GM12878 (cell line): ENCODE measurements around the gene PLCG2. TPM values are rescaled to one million over a fixed set of nuclear protein-coding genes. Genes with fewer than 3 reads are reported as not detected.

Experiments
- ATAC-seq: fragments of 200-7000 bp; cut with Tn5 transposase; 3 replicates; pipeline ENCODE4 v1.9.1; 2020; ENCODE audit warnings: mild to moderate bottlenecking, moderate library complexity
- BruUV-seq: library from RNA; stranded (reverse); fragments of 400-500 nt; replicated peaks from 2 replicates; lab custom pipeline; 2021; lab: Mats Ljungman, UMichigan
- CTCF ChIA-PET: fragments of 300-600 bp; sonication (Branson Sonifier 250); formaldehyde crosslinking; extraction: SDS; loops from one replicate; lab custom pipeline; 2021; ENCODE audit warnings: inconsistent platforms; lab: Yijun Ruan, JAX
- POLR2A ChIA-PET: fragments of 350-600 bp; formaldehyde crosslinking; extraction: SDS; loops from one replicate; lab custom pipeline; 2021; ENCODE audit warnings: inconsistent platforms; lab: Charles Lee
- RAD21 ChIA-PET: fragments of 300-600 bp; sonication (Branson Sonifier 250); formaldehyde crosslinking; loops from one replicate; lab custom pipeline; 2023; ENCODE audit warnings: antibody characterized with exemption; ENCODE audit not compliant: unreplicated experiment; lab: Charles Lee
- SMC1A ChIA-PET: fragments of 300-600 bp; sonication (Branson Sonifier 250); formaldehyde crosslinking; loops from one replicate; lab custom pipeline; 2023; ENCODE audit not compliant: unreplicated experiment, uncharacterized antibody; lab: Charles Lee
- DNase-seq: peaks from one replicate; pipeline ENCODE4 v3.0.0-alpha.2; 2011; ENCODE audit warnings: low read depth, low spot score
- FAIRE-seq: peaks from 3 replicates; lab custom pipeline; 2011; peaks lifted over from hg19 to GRCh38; lab: Jason Lieb, UNC
- H2AFZ ChIP-seq: 2 replicates; pipeline ENCODE4 v1.6.0; 2011; ENCODE audit warnings: low read depth, low read length, control low read depth; ENCODE audit not compliant: control insufficient read depth
- H3K27ac ChIP-seq: 2 replicates; pipeline ENCODE4 v1.5.1; 2011; ENCODE audit warnings: control low read depth; ENCODE audit not compliant: control insufficient read depth, insufficient read depth
- H3K27me3 ChIP-seq, 2 experiments: replicated peaks in 1 of 2; 2 replicates each; pipeline versions ENCODE4 v1.6.0 to v1.6.1; 2011; ENCODE audit warnings: low read length in 1 of 2; ENCODE audit not compliant: control insufficient read depth in 2 of 2, insufficient read depth in 2 of 2
- H3K36me3 ChIP-seq, 2 experiments: 2 replicates each; pipeline ENCODE4 v1.5.1; 2011; ENCODE audit warnings: low read length in 1 of 2; ENCODE audit not compliant: control insufficient read depth in 2 of 2, insufficient read depth in 2 of 2
- H3K4me1 ChIP-seq: 2 replicates; pipeline ENCODE4 v1.6.1; 2011; ENCODE audit warnings: mild to moderate bottlenecking, low read length, moderate library complexity, mixed read lengths; ENCODE audit not compliant: control insufficient read depth, insufficient read depth
- H3K4me2 ChIP-seq: 2 replicates; pipeline ENCODE4 v1.6.0; 2011; ENCODE audit warnings: control low read depth; ENCODE audit not compliant: control insufficient read depth, insufficient read depth
- H3K4me3 ChIP-seq: fragments of 200-600 bp; sonication (generic); 2 replicates; pipeline ENCODE4 v1.5.1; 2016
- H3K79me2 ChIP-seq: 2 replicates; pipeline ENCODE4 v1.6.0; 2011; ENCODE audit warnings: low read length; ENCODE audit not compliant: control insufficient read depth, insufficient read depth
- H3K9ac ChIP-seq: 2 replicates; pipeline ENCODE4 v1.8.0; 2011; ENCODE audit warnings: low read length, control low read depth, mixed read lengths; ENCODE audit not compliant: control insufficient read depth, insufficient read depth
- H3K9me3 ChIP-seq: replicated peaks from 3 replicates; pipeline ENCODE4 v1.5.1; 2011; ENCODE audit warnings: mild to moderate bottlenecking, low read length; ENCODE audit not compliant: control insufficient read depth, insufficient read depth
- H4K20me1 ChIP-seq: 2 replicates; pipeline ENCODE4 v1.6.0; 2011; ENCODE audit not compliant: control insufficient read depth, insufficient read depth
- CBX3 ChIP-seq: fragments of 200-600 bp; sonication (generic); IDR thresholded peaks from 2 replicates; pipeline ENCODE4 v1.6.1; 2016; ENCODE audit warnings: low read depth, borderline replicate concordance
- CHD2 ChIP-seq: IDR thresholded peaks from 2 replicates; pipeline ENCODE4 v1.6.1; 2011; ENCODE audit warnings: low read depth, low read length, improper control_type of control experiment, borderline replicate concordance
- HDAC6 ChIP-seq: fragments of 200-600 bp; sonication (generic); IDR thresholded peaks from one replicate; pipeline ENCODE4 v1.8.0; 2017; ENCODE audit warnings: antibody characterized with exemption; ENCODE audit not compliant: unreplicated experiment
- IRF5 ChIP-seq: fragments of 450-650 bp; IDR thresholded peaks from 2 replicates; pipeline ENCODE4 v1.6.1; 2017; ENCODE audit warnings: borderline replicate concordance
- NRF1 ChIP-seq: conservative IDR thresholded peaks from 2 replicates; pipeline ENCODE4 v1.6.1; 2011; ENCODE audit warnings: mild to moderate bottlenecking, low read depth, low read length, improper control_type of control experiment
- PAX5 ChIP-seq: IDR thresholded peaks from 2 replicates; pipeline ENCODE4 v1.6.1; 2011; ENCODE audit warnings: low read depth, low read length, borderline replicate concordance
- RB1 ChIP-seq: fragments of 450-650 bp; formaldehyde crosslinking; IDR thresholded peaks from 2 replicates; pipeline ENCODE4 v1.6.1; 2017; ENCODE audit warnings: mild to moderate bottlenecking, borderline replicate concordance
- SMC3 ChIP-seq: IDR thresholded peaks from 2 replicates; pipeline ENCODE4 v1.6.1; 2011; ENCODE audit warnings: low read length, improper control_type of control experiment, borderline replicate concordance
- TCF12 ChIP-seq: IDR thresholded peaks from 2 replicates; pipeline ENCODE4 v1.6.1; 2011; ENCODE audit warnings: low read depth, mild to moderate bottlenecking, low read length
- TCF7 ChIP-seq: IDR thresholded peaks from 2 replicates; pipeline ENCODE4 v1.6.1; 2014; ENCODE audit warnings: antibody characterized with exemption, borderline replicate concordance
- USF1 ChIP-seq: IDR thresholded peaks from 2 replicates; pipeline ENCODE4 v1.6.1; 2011; ENCODE audit warnings: borderline replicate concordance, low read depth, mild to moderate bottlenecking, moderate library complexity, mixed read lengths, low read length; ENCODE audit not compliant: insufficient read depth; ENCODE audit errors: extremely low read length
- ZBED1 ChIP-seq: IDR thresholded peaks from 2 replicates; pipeline ENCODE4 v1.6.1; 2016; ENCODE audit warnings: borderline replicate concordance
- WGBS: methylation state at CpG from one replicate; pipeline ENCODE4 v1.1.6; 2016; ENCODE audit warnings: low lambda C conversion rate; ENCODE audit not compliant: insufficient replicate concordance, insufficient coverage; ENCODE audit errors: missing lambda C conversion rate; 5-methylcytosine and 5-hydroxymethylcytosine counted together
- in situ Hi-C: fragments of 300-500 bp; cut with MboI; formaldehyde crosslinking; loops from 9 replicates; pipeline ENCODE4 v1.14.3; 2018; ENCODE audit warnings: mixed read lengths
- intact Hi-C: fragments of 100-400 bp; cut with micrococcal nuclease; formaldehyde crosslinking; loops from one replicate; pipeline ENCODE4 v1.14.2; 2022; ENCODE audit not compliant: unreplicated experiment
- polyA plus RNA-seq, 11 experiments: library from polyadenylated mRNA; depleted of rRNA in 4 of 11; unstranded in 6 of 11; stranded (reverse) in 5 of 11; fragments of >200 nt; fragmentation: Nextera tagmentation in 4 of 11; fragmentation: Illumina TruSeq in 1 of 11; extraction: Ambion mirVana in 4 of 11; extraction: Trizol in 1 of 11; gene quantifications; 1 replicate in 1 of 11; 2 replicates in 10 of 11; pipeline versions ENCODE4 v1.2.1 to v1.2.3, GENCODE V29; 2011 to 2016; ENCODE audit warnings: inconsistent platforms in 2 of 11, missing spikeins in 2 of 11, low read depth in 1 of 11
- total RNA-seq, 4 experiments: library from RNA; depleted of rRNA in 3 of 4; stranded (reverse); fragments of >200 nt in 3 of 4; fragmentation: Illumina TruSeq in 1 of 4; extraction: Trizol in 1 of 4; gene quantifications; 2 replicates each; pipeline versions ENCODE4 v1.2.1 to v1.2.3, GENCODE V29; 2013 to 2021
- TF ChIP-seq, protein P1 (sequence below): IDR thresholded peaks from 2 replicates; pipeline ENCODE4 v1.6.1; 2011; ENCODE audit warnings: mild to moderate bottlenecking, low read depth, low read length, moderate library complexity; ENCODE audit not compliant: insufficient replicate concordance
- TF ChIP-seq, protein P2 (sequence below): IDR thresholded peaks from 2 replicates; pipeline ENCODE4 v1.6.1; 2012; ENCODE audit warnings: low read depth, low read length, improper control_type of control experiment

PLCG2 gene
- total and polyA plus RNA-seq, 10 of the 15 experiments (the other 5 are each of a cell fraction or from before 2014, with no cell fraction given), result 47.6 to 256 (median 149) TPM

DNA sequence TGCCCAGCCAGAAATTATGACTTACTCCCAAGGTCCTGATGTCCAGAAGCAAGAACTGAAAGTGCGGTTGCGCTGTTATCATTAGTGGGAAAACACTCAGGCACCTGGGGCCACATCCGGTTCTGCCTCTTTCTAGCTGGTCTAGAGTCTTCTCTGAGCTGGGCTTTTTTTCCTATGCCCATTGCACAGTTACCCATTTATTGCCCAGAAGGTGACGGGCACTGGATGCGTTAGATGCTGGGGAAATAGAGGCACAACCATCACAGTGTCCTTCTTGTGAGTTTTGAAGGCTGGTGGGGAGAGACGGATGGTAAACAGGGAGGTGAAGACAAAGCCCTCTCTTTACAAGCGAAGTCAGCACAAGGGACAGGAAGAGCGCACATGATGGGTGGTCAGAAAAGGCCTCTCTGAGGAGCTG, 37.7 kb downstream of the PLCG2 start (continued):
- TF ChIP-seq, protein P1, sequence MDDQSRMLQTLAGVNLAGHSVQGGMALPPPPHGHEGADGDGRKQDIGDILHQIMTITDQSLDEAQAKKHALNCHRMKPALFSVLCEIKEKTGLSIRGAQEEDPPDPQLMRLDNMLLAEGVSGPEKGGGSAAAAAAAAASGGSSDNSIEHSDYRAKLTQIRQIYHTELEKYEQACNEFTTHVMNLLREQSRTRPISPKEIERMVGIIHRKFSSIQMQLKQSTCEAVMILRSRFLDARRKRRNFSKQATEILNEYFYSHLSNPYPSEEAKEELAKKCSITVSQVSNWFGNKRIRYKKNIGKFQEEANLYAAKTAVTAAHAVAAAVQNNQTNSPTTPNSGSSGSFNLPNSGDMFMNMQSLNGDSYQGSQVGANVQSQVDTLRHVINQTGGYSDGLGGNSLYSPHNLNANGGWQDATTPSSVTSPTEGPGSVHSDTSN, result peak; percentile 3
- TF ChIP-seq IRF5, result no peak

GRCh38 chr16:81817296-81817695, 38.2 kb downstream of the PLCG2 start:
- no TSS peak for BruUV-seq
- H3K79me2 ChIP-seq, result peaks cover 97% of the 10 kb centered on the region
- no peaks in the 10 kb centered on the region for H3K27me3 ChIP-seq
- H3K4me1 ChIP-seq, result peaks cover 81% of the 10 kb centered on the region
- H3K9me3 ChIP-seq, result peaks cover 2% of the 10 kb centered on the region; the same call in 1 of the 3 replicates
- FAIRE-seq (no peak), ATAC-seq (peak; percentile 47), DNase-seq (no peak)
- WGBS, result 2% methylated on average over 8 of the region's 8 CpGs
- in situ Hi-C loops, result no loop called here
- CTCF ChIA-PET, result interaction anchor here (0.8 to 4.3 kb wide), 17 partner anchors 8 to 77 kb away, joined by 3 to 40 read pairs (median 5); no protein-coding TSS in a partner anchor
- H2AFZ ChIP-seq, result no peak overlapping the region
- intact Hi-C loops, result loop anchor here (1.0 to 10.0 kb wide), 4 partner anchors 19 to 332 kb away; no protein-coding TSS in a partner anchor
- POLR2A ChIA-PET, result interaction anchor here (0.9 to 4.1 kb wide), 15 partner anchors 8 to 337 kb away, joined by 3 to 46 read pairs (median 8); partner anchors contain the start of gene PLCG2
- RAD21 ChIA-PET, result interaction anchor here (0.7 to 5.8 kb wide), 25 partner anchors 8 to 336 kb away, joined by 3 to 67 read pairs (median 11); partner anchors contain the start of gene PLCG2
- peak overlapping the region; percentile 35; the same call in 1 of the 2 replicates for H3K4me3 ChIP-seq
- H3K4me2 ChIP-seq, result peak overlapping the region; percentile 92
- peak overlapping the region; percentile 98 for H3K27ac ChIP-seq
- peak overlapping the region; percentile 84 for H3K9ac ChIP-seq
- H3K36me3 ChIP-seq, result peaks cover 4% of the 10 kb centered on the region in 2 experiments; a peak in 2 of 4 replicates
- SMC1A ChIA-PET, result interaction anchor here (0.7 to 8.4 kb wide), 17 partner anchors 10 to 100 kb away, joined by 3 to 135 read pairs (median 9); partner anchors contain the start of gene PLCG2
- no peaks in the 10 kb centered on the region for H4K20me1 ChIP-seq
- TF ChIP-seq TCF7 (no peak), HDAC6 (no peak), PAX5 (peak; percentile 36; the same call in 1 of the 2 replicates), CBX3 (no peak), USF1 (no peak), TCF12 (peak; percentile 81), SMC3 (0 out of 2 replicates have a peak, but pooled peaks have one; percentile 5), RB1 (no peak), CHD2 (no peak), NRF1 (no peak), ZBED1 (no peak)
- TF ChIP-seq, protein P2, sequence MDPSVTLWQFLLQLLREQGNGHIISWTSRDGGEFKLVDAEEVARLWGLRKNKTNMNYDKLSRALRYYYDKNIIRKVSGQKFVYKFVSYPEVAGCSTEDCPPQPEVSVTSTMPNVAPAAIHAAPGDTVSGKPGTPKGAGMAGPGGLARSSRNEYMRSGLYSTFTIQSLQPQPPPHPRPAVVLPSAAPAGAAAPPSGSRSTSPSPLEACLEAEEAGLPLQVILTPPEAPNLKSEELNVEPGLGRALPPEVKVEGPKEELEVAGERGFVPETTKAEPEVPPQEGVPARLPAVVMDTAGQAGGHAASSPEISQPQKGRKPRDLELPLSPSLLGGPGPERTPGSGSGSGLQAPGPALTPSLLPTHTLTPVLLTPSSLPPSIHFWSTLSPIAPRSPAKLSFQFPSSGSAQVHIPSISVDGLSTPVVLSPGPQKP, result no peak
